ENCODE data around the gene TNRC6B. TPM values are rescaled to one million over a fixed set of nuclear protein-coding genes. Genes with fewer than 3 reads are reported as not detected.

Gene TNRC6B
- polyA plus RNA-seq, 3 donors: 7.2 to 16.5 (median 11.8) TPM

GRCh38 chr22:40235308-40235707 lies 57.6 kb downstream of the TNRC6B start:
- Histone ChIP-seq H3K27ac (ENCODE audit: low read depth in 1 of 2, low read length in 2 of 2) (no peak overlapping the region), H3K9ac (ENCODE audit: insufficient read depth, low read length, poor library complexity, severe bottlenecking) (no peak overlapping the region), H2AFZ (ENCODE audit: insufficient read depth, low read depth, low read length, poor library complexity, severe bottlenecking) (no peak overlapping the region), H3K9me3 (replicated peaks in 1 of 2; ENCODE audit: control insufficient read depth in 1 of 2, insufficient read depth in 1 of 2, low read length in 2 of 2) (no peaks in the 10 kb centered on the region), H3K4me3 (replicated peaks in 1 of 3; ENCODE audit: low read depth in 2 of 3, low read length in 3 of 3) (no peak overlapping the region), H3K4me1 (ENCODE audit: control insufficient read depth in 1 of 2, insufficient read depth in 2 of 2, low read length in 2 of 2) (peaks cover 0 to 16% of the 10 kb centered on the region in 2 donors), H3K27me3 (ENCODE audit: control insufficient read depth in 2 of 2, insufficient read depth in 2 of 2, low read length in 2 of 2) (no peaks in the 10 kb centered on the region), H3K36me3 (replicated peaks in 1 of 2; ENCODE audit: control insufficient read depth in 1 of 2, insufficient read depth in 2 of 2, low read length in 2 of 2) (peaks cover 13 to 61% of the 10 kb centered on the region in 2 donors), H3K4me2 (replicated peaks; ENCODE audit: extremely low read depth, low read length, poor library complexity, severe bottlenecking) (no peak overlapping the region), H4K20me1 (ENCODE audit: insufficient read depth, low read length) (peaks cover 89% of the 10 kb centered on the region), H3K79me2 (ENCODE audit: insufficient read depth, low read length) (peaks cover 96% of the 10 kb centered on the region)
- Mint-ChIP-seq H3K27ac (peak overlapping the region in 1 of 7 donors; percentile 44), H3K4me1 (peaks cover 38% of the 10 kb centered on the region), H3K36me3 (peaks cover 30 to 61% of the 10 kb centered on the region in 2 donors), H3K4me3 (no peak overlapping the region), H3K27me3 (ENCODE audit: low read depth in 3 of 3) (peaks cover 0 to 1% (median 0%) of the 10 kb centered on the region in 3 donors), H3K9me3 (peaks cover 0 to 2% (median 0%) of the 10 kb centered on the region in 7 donors)
- TF ChIP-seq CTCF (IDR thresholded peaks at IDR 0.05): no peak
- 50% methylated on average over 2 of the region's 5 CpGs for WGBS (ENCODE audit: insufficient coverage)
- no peak for DNase-seq
- intact Hi-C loops (cut with micrococcal nuclease): no loop called here

GRCh38 chr22:40236131-40236665 lies 58.5 kb downstream of the TNRC6B start:
- H2AFZ ChIP-seq (ENCODE audit: insufficient read depth, low read depth, low read length, poor library complexity, severe bottlenecking): no peak overlapping the region
- peak overlapping the region in 1 of 7 donors; percentile 55 for H3K27ac Mint-ChIP-seq
- intact Hi-C loops (cut with micrococcal nuclease): no loop called here
- no peak overlapping the region for H3K4me3 ChIP-seq (replicated peaks in 1 of 3; ENCODE audit: low read depth in 2 of 3, low read length in 3 of 3)
- H3K4me1 ChIP-seq (ENCODE audit: control insufficient read depth in 1 of 2, insufficient read depth in 2 of 2, low read length in 2 of 2): peaks cover 0 to 16% of the 10 kb centered on the region in 2 donors
- peaks cover 96% of the 10 kb centered on the region for H4K20me1 ChIP-seq (ENCODE audit: insufficient read depth, low read length)
- DNase-seq: no peak
- H3K9me3 Mint-ChIP-seq: peaks cover 0 to 2% (median 0%) of the 10 kb centered on the region in 7 donors
- H3K27ac ChIP-seq (ENCODE audit: low read depth in 1 of 2, low read length in 2 of 2): no peak overlapping the region
- peaks cover 97% of the 10 kb centered on the region for H3K79me2 ChIP-seq (ENCODE audit: insufficient read depth, low read length)
- no peak overlapping the region for H3K9ac ChIP-seq (ENCODE audit: insufficient read depth, low read length, poor library complexity, severe bottlenecking)
- no peak overlapping the region for H3K4me3 Mint-ChIP-seq
- peaks cover 43% of the 10 kb centered on the region for H3K4me1 Mint-ChIP-seq
- peaks cover 13 to 52% of the 10 kb centered on the region in 2 donors for H3K36me3 ChIP-seq (replicated peaks in 1 of 2; ENCODE audit: control insufficient read depth in 1 of 2, insufficient read depth in 2 of 2, low read length in 2 of 2)
- H3K4me2 ChIP-seq (replicated peaks; ENCODE audit: extremely low read depth, low read length, poor library complexity, severe bottlenecking): no peak overlapping the region
- H3K36me3 Mint-ChIP-seq: peaks cover 28 to 55% of the 10 kb centered on the region in 2 donors
- peaks cover 0 to 1% (median 0%) of the 10 kb centered on the region in 3 donors for H3K27me3 Mint-ChIP-seq (ENCODE audit: low read depth in 3 of 3)
- no peaks in the 10 kb centered on the region for H3K9me3 ChIP-seq (replicated peaks in 1 of 2; ENCODE audit: control insufficient read depth in 1 of 2, insufficient read depth in 1 of 2, low read length in 2 of 2)
- 100% methylated on average over 2 of the region's 4 CpGs for WGBS (ENCODE audit: insufficient coverage)
- no peaks in the 10 kb centered on the region for H3K27me3 ChIP-seq (ENCODE audit: control insufficient read depth in 2 of 2, insufficient read depth in 2 of 2, low read length in 2 of 2)
- no peak for TF ChIP-seq CTCF (IDR thresholded peaks at IDR 0.05)
